Measurements from ENCODE around the gene GALNTL6. TPM values are rescaled to one million over a fixed set of nuclear protein-coding genes. Genes with fewer than 3 reads are reported as not detected.
"Not testable (repeated sequence)": the region's sequence is repeated elsewhere in the genome, so short reads cannot be mapped to it uniquely, and the experiment has no call there.

GALNTL6 gene
- total and polyA plus RNA-seq, 2 donors (not counting 1 experiment from before 2014, with no cell fraction given), result 0.99 to 1.1 TPM

GRCh38 chr4:172727631-172728030 is 914.4 kb downstream of the GALNTL6 start:
- no peaks in the 10 kb centered on the region for H3K4me1 ChIP-seq (ENCODE audit: control insufficient read depth in 2 of 2, insufficient read depth in 2 of 2, low read length in 2 of 2)
- H3K4me2 ChIP-seq (replicated peaks; ENCODE audit: low read depth, low read length, poor library complexity, severe bottlenecking), result no peak overlapping the region
- no peak for ATAC-seq (ENCODE audit: low read depth)
- H3K9me3 Mint-ChIP-seq (ENCODE audit: insufficient read depth), result peaks cover 3% of the 10 kb centered on the region
- H3K4me3 ChIP-seq (ENCODE audit: control extremely low read depth in 1 of 5, extremely low read depth in 1 of 5, insufficient read depth in 1 of 5, low read depth in 2 of 5, low read length in 4 of 5), result no peak overlapping the region
- 100% methylated on average over 2 of the region's 4 CpGs for WGBS (ENCODE audit: insufficient coverage)
- TF ChIP-seq EZH2 (IDR thresholded peaks at IDR 0.05; ENCODE audit: borderline replicate concordance, insufficient read depth, low read depth, low read length, poor library complexity, severe bottlenecking) (no peak), CTCF (IDR thresholded peaks at IDR 0.05) (no peak)
- no peaks in the 10 kb centered on the region for H3K27me3 Mint-ChIP-seq
- H2AFZ ChIP-seq (ENCODE audit: insufficient read depth, low read depth, low read length, poor library complexity, severe bottlenecking), result no peak overlapping the region
- ChIA-PET POLR2A (no interaction called here), CTCF (no interaction called here)
- no peaks in the 10 kb centered on the region for H3K79me2 ChIP-seq (ENCODE audit: control insufficient read depth, insufficient read depth, low read length)
- H3K27ac ChIP-seq (ENCODE audit: low read length in 2 of 2), result no peak overlapping the region
- no peaks in the 10 kb centered on the region for H3K4me1 Mint-ChIP-seq
- no peak for DNase-seq
- H3K9me3 ChIP-seq (ENCODE audit: control extremely low read depth in 1 of 3, control insufficient read depth in 2 of 3, insufficient read depth in 1 of 3, low read length in 2 of 3), result peaks cover 0 to 4% (median 0%) of the 10 kb centered on the region in 3 donors
- no peaks in the 10 kb centered on the region for H3K36me3 ChIP-seq (replicated peaks in 1 of 2; ENCODE audit: control extremely low read depth in 1 of 2, control insufficient read depth in 1 of 2, extremely low read depth in 1 of 2, insufficient read depth in 2 of 2, low read length in 1 of 2)
- no peak overlapping the region for H3K9ac ChIP-seq (ENCODE audit: low read length)
- intact Hi-C loops (cut with micrococcal nuclease), result no loop called here
- H3K27me3 ChIP-seq (replicated peaks in 1 of 4; ENCODE audit: control extremely low read depth in 1 of 4, control insufficient read depth in 3 of 4, insufficient read depth in 4 of 4, low read length in 3 of 4), result no peaks in the 10 kb centered on the region
- no peak overlapping the region for H3K27ac Mint-ChIP-seq
- no peaks in the 10 kb centered on the region for H4K20me1 ChIP-seq (ENCODE audit: control insufficient read depth, insufficient read depth, low read length, poor library complexity, severe bottlenecking)
- H3K4me3 Mint-ChIP-seq, result no peak overlapping the region

GRCh38 chr4:172733645-172734044 is 920.4 kb downstream of the GALNTL6 start:
- ATAC-seq (ENCODE audit: low read depth); POLR2A ChIA-PET; H3K27me3 Mint-ChIP-seq; H3K27me3 ChIP-seq (replicated peaks in 1 of 4; ENCODE audit: control extremely low read depth in 1 of 4, control insufficient read depth in 3 of 4, insufficient read depth in 4 of 4, low read length in 3 of 4); H3K4me2 ChIP-seq (replicated peaks; ENCODE audit: low read depth, low read length, poor library complexity, severe bottlenecking); CTCF ChIA-PET; H3K4me3 ChIP-seq (ENCODE audit: control extremely low read depth in 1 of 5, extremely low read depth in 1 of 5, insufficient read depth in 1 of 5, low read depth in 2 of 5, low read length in 4 of 5); H3K27ac ChIP-seq (ENCODE audit: low read length in 2 of 2); H2AFZ ChIP-seq (ENCODE audit: insufficient read depth, low read depth, low read length, poor library complexity, severe bottlenecking); H4K20me1 ChIP-seq (ENCODE audit: control insufficient read depth, insufficient read depth, low read length, poor library complexity, severe bottlenecking); H3K4me3 Mint-ChIP-seq; intact Hi-C loops (cut with micrococcal nuclease); H3K4me1 ChIP-seq (ENCODE audit: control insufficient read depth in 2 of 2, insufficient read depth in 2 of 2, low read length in 2 of 2); DNase-seq; H3K4me1 Mint-ChIP-seq; H3K79me2 ChIP-seq (ENCODE audit: control insufficient read depth, insufficient read depth, low read length); H3K9ac ChIP-seq (ENCODE audit: low read length); H3K27ac Mint-ChIP-seq; H3K36me3 ChIP-seq (replicated peaks in 1 of 2; ENCODE audit: control extremely low read depth in 1 of 2, control insufficient read depth in 1 of 2, extremely low read depth in 1 of 2, insufficient read depth in 2 of 2, low read length in 1 of 2): not testable (repeated sequence)
- H3K9me3 Mint-ChIP-seq (ENCODE audit: insufficient read depth), result peaks cover 17% of the 10 kb centered on the region
- peaks cover 3 to 17% (median 11%) of the 10 kb centered on the region in 3 donors for H3K9me3 ChIP-seq (ENCODE audit: control extremely low read depth in 1 of 3, control insufficient read depth in 2 of 3, insufficient read depth in 1 of 3, low read length in 2 of 3)
- WGBS (ENCODE audit: insufficient coverage), result 94% methylated on average over 1 of the region's 3 CpGs
